NCI-H524 (cell line): ENCODE results near the gene PALD1.

Experiments used
- DNase-seq, 2 experiments: peaks; one replicate each; lab custom pipeline; 2025; lab: John Stamatoyannopoulos, UW

Gene PALD1

GRCh38 chr10:70457759-70458305 lies 20.7 kb upstream of the PALD1 start:
- DNase-seq, result no peak

GRCh38 chr10:70458329-70459060 lies 20.1 kb upstream of the PALD1 start:
- DNase-seq, result peak in 1 of 2 experiments; percentile 18

DNA sequence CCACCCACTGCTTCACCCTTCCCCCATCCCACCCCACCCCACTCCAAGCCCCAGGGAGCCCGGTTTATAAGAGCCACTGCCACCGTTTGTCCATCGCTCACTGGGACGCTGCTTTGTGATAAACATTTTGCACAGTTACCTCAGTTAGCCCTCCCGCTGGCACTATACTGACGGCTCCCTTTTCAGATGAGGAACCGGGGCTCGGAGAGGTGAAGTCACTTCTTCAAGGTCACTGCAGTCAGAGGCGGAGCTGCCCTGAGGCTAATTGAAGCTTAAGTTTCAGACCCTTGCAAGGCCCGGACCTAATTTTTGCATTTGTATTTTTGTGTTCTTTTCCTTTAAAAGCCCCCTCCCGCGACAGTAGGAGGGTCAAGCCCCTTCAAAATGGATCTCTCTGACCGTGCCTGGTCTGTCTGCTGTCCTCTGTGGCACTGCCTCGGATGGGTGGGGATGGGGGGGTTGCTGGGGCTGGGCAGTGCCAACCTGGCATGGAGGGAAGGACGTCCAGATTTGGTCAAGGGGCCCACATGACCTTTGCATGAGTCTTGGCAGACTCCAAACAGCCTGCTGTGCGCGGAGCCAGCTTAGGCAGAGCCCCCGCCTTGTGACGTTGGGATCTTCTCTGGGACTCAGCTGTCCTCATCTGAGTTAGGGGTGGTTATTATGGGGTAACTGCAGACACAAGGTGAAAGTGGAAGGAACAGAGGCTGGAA lies 19.4 kb upstream of the PALD1 start:
- no peak for DNase-seq

GRCh38 chr10:70459774-70460490 lies 18.6 kb upstream of the PALD1 start:
- DNase-seq, result no peak

- peak in 1 of 2 experiments; percentile 27 for DNase-seq
Measured at GRCh38 chr10:70461397-70462348, 16.9 kb upstream of the PALD1 start.

DNA sequence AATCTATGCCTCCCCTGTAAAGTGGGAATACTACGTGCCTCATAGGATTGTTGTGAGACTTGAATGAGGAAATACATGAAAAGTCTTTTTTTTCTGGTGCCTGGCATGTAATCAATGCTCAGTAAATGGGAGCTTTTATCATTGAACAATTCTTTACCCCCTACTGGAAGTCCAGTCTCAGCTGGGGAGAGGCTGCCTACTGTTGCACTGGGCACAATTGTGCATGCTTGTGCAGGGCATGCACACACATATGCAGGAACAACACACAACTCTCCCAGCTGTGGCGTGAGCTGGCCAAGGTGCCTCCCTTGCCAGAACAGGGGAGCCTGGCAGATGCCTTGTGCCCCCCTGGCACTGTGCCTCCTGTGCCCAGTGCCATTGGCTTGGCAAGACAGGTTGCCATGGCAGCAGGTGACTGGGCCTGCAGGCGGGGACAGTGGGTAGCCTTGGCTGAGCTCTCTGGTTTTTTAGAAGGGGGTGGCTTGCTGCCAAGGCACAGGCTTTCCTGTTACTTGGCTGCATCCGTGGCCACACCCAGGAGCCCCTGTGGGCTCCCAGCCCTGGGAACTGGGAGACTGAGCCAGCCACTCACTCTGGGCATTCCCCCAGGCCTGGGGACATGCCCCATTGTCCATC lies 16.1 kb upstream of the PALD1 start:
- peak; percentile 27 to 33 for DNase-seq

DNA sequence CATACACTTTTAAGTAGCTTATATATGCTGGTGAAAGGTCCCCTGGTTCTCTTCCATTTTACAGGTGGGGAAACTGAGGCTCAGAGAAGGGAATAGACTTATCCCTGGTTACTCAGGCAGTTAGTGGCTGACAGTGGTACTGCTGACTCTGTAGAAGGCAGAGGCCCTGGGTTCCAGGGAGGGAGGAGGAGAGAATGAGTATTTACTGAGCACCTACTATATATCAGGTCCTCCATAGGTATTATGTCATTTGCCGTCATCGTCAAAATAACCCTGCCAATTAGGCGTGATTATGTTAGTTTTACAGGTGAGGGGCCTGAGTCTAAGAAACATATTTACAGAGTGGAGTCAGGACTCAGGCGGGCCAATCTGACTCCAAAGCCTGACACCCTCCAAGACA lies 13.3 kb upstream of the PALD1 start:
- DNase-seq, result no peak

DNA sequence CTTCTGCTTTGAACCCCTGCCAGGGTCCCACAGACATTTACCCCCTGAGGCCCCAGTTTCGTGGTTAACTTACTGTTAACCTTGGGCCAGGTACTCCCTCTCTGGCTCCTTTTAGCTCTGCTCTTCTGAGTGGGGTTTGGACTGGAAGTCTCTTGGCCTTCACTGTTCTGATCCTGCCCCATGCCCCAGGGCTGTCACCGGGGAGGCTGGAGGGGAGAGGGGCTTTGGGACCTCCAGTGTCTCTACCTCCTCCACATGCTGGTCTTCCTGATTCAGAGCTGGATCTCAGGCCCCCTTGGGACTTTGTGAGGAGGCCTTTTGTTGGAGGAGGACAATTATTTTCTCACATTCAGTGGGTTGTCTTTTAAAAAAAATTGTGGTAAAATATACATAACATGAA lies 12.7 kb upstream of the PALD1 start:
- no peak for DNase-seq

- no peak for DNase-seq
Measured at GRCh38 chr10:70466951-70467350, 11.6 kb upstream of the PALD1 start.

DNA sequence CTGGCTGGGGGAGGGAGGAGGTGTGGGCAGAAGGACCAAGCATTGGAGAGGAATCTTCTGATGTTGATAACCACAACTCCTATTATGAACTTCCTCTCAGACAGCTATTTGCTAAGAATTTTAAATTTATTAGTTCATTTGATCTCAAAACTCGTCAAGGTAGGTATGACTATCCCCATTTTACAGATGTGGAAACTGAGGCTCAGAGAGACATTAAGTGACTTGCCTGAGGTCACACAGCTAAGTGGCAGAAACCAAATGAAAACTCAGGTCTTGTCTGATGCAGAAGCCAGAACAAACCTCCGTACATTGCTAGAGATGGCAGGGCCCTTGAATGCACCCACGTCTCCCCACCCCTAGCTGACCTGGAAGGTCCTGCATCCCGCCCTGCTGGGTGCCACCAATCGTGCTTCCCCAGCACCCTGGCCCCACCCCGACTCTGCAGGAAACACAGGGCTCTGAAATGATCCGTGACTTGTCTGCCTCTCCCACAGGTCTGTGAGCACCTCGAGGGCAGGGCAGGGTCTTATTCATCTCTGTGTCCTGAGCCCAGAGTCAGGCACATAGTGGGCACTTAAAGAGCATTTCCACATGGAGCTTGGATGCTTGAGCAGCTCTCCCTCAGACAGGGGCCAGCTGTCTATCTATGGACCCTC lies 5.6 kb upstream of the PALD1 start:
- DNase-seq, result no peak

GRCh38 chr10:70474780-70475179 lies 3.8 kb upstream of the PALD1 start:
- DNase-seq, result peak; percentile 14 to 37

GRCh38 chr10:70475661-70476060 lies 2.9 kb upstream of the PALD1 start:
- DNase-seq, result no peak

- DNase-seq, result no peak
Measured at GRCh38 chr10:70476249-70477035, 2.1 kb upstream of the PALD1 start.

- DNase-seq, result no peak
Measured at GRCh38 chr10:70477661-70478162, 855 bp upstream of the PALD1 start.

DNA sequence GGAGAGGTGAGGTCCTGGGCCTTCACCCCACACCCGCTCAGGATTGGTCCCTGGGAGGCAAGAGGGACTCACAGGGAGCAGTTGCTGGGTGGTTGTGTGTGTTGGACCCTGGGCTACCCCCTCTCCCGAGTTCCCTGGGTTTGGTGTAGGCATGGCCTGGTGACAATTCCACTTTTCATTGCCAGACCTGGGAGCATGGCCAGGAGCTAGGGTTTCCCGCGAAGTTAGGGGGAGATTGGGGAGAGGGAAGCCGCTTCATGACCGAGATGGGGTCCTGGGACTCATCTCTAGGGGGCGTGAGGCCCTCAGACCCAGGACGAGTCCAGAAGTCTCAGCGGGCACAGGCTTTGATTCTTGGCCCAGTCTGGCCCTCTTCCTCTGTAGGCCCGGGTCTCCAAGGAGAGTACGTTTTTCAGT lies 606 bp downstream of the PALD1 start:
- no peak for DNase-seq

- no peak for DNase-seq
Measured at GRCh38 chr10:70479626-70480238, 1.2 kb downstream of the PALD1 start.

- no peak for DNase-seq
Measured at GRCh38 chr10:70480239-70480861, 1.8 kb downstream of the PALD1 start.

DNA sequence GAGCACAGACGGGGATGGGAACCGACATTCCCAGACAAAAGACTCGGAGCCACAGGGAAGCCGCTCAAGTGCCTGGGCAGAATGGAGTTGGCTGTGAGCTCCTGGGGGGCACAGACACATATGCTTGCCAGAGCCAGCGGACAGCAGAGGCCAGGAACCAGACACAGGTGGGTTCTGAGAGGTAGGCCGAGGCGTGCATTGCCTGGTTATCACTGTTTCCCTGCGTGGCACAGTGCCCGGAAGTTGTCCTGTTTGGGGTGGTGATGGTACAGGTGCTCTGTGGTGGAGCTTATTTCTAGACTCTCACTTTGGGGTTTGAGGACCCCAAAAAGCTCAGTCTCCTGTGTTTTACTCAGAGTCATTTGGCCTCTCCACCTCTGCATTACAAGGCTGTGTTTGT lies 2.5 kb downstream of the PALD1 start:
- no peak for DNase-seq
